Measurements from ENCODE around the gene ANXA2R. TPM values are rescaled to one million over a fixed set of nuclear protein-coding genes. Genes with fewer than 3 reads are reported as not detected.

ANXA2R gene
- total RNA-seq, 1 donor from 2014 or later, result 4.1 TPM

DNA sequence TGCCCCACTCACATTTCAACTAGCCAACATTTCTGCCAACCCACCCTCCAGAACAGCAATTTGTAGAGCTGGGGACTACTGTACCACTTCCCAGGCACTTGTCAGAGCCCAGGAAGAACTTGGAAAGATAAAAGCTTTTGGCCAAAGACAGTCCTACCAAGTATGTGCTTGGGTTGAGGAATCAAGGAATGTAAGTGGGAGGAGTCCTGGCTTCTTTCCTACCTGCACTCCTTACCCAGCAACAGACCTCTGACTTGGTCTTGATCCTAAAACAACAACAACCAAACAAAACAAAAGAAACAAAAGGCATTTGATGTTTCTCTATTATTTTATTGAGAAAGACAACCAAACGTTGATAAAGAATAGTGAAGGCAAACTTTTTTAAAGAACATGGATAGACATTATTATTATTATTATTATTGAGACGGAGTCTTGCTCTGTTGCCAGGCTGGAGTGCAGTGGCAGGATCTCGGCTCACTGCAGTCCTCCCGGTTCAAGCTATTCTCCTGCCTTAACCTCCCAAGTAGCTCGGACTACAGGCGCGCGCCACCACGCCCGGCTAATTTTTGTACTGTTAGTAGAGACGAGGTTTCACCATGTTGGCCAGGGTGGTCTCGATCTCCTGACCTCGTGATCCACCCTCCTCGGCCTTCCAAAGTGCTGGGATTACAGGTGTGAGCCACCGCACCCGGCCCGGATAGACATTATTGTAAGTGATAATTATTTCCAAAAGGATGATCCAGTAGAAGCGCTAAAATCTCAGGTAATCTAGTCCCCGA is 33.5 kb downstream of the ANXA2R start:
- DNase-seq (ENCODE audit: extremely low read depth, low read depth, low spot score), result no peak

DNA sequence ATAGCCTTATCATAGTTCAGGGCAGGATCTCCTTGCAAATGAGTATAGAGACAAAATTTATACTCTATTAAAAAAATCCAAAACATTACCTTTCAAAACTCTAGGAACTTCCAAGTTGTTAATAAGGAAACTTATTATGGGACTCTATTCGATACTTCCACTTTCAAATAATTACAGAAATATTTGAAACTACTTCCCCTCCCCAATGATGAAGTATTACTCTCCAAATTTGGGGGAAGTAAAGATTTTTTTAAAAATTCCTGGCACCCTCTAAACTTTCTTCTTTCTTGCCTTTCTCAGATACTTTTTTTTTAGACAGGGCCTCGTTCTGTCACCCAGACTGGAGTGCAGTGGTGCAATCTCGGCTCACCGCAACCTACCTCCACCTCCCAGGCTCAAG is 35.1 kb downstream of the ANXA2R start:
- no peak for DNase-seq (ENCODE audit: extremely low read depth, low read depth, low spot score)

DNA sequence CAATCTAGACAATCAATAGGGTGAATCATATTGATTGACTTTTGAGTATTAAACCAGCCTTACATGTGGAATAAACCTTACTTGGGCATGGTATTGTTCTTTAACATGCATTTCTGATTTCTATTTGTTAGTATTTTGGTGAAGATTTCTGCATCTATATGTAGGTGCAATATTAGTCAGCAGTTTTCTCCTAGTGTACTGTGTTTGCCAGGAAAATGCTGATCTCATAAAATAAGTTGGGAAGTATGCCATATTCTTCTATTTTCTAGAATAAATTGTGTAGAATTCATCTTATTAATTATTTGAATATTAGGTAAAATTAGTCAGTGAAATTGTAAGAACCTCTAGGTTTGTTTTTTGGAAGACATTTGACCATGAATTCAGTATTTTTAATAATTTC is 38.4 kb downstream of the ANXA2R start:
- no peak for DNase-seq (ENCODE audit: extremely low read depth, low read depth, low spot score)

DNA sequence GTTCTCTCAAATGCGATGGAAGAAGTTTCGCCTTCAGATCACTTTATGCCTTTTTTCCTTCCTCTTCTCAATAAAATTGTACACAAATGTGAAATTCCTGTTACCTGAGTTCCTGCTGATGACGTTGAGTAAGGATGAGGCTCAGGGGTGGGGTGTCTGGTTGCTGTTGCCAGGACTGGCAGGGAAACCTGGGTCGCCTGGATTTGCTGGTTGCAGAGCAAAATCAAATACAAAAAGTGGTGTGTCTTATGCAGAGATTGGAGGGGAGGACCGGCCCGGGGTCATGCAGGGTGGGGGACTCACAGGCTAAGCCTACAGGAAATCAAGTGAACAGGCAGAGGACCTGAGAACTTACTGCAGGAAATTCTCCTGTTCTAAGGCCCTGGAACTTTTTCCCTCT is 39.2 kb downstream of the ANXA2R start:
- DNase-seq (ENCODE audit: extremely low read depth, low read depth, low spot score), result no peak

DNA sequence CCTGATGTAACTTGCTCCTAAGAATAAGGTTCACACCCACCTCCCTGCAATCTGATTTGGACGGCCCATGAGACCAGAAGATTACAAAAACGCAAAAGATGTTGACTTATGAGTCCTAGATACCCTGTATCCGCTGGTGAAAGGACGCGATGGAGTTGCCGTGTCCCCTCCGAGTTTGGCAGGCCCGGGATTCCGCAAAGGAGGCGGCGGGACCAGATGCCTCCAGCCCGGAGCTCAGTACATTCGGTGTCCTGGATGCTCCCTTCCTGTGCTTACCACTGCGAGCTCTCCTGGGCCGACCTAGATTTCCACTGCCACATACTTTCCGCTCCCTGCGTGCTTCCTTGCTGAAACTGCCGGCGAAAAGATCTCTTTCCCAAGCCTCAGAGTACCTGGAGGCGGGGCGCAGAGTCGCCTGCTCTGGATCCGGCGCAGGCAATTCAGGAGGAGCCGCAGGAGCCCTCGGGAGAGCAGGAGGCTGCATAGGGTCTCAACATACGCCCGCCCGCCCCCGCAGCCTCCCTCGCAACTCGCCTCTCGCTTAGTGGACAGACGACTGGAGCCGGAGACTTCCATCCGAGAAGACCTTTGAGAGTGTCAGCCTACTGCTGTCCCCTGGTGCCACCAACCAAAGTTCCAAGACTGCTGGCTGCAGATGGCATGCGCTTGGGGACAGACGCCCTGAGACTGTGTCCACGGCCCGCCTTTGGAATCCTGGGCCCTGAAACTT is 39.8 kb downstream of the ANXA2R start:
- DNase-seq (ENCODE audit: extremely low read depth, low read depth, low spot score), result no peak

DNA sequence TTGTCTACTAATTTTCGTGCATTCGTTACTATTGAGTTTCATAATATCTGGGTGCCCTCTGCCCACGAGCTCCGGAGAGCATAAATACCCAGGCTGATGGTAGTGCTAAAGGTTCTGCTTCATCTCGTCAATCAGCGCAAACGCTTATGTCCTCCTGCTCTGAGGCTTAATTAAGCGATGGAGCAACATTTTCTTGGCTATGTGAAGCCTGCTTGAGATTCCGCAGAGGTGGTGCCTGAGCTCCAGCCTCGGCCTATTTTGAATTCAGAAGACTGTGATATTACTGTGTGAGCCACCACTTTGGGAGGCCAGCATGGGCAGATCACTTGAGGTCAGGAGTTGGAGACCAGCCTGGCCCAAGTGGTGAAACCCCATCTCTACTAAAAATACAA is 44.8 kb downstream of the ANXA2R start:
- DNase-seq (ENCODE audit: extremely low read depth, low read depth, low spot score), result no peak

DNA sequence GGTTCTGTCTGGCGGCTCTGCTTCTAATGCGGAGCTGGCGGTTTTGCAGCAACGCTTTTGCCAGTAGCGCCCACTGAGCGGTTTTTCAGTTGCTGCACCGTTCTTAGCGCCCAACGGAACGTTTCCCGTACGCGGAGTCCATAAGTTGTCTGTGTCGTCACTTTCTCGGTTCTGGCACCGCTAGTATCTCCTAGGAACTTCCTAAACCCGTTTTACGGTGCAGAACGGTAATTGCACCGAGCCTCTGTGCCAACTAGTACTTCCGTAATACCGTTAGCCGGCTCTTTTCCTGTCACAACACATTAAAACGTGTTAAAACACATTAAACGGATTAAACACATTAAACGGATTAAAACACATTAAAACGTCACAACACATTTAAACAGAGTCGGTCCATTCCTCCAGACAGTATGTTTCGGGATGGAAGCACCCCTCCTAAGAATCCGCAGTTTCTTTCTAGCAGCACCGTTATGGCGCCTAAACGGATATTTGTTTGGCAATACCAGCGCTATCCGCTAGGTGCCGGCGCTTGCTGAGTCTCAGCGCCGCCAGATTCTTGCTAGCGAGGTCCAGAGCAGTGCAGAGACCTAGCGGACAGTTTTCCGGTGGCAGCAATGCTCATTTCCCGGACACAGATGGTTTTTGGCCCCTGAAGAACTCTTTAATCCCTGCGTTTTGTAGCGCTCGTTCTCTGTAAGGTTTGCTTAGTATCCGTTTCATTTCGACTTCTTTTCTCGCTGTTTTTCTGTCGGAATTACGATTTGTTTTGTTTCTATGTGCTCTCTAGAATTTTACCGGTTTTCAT is 45.4 kb downstream of the ANXA2R start:
- DNase-seq (ENCODE audit: extremely low read depth, low read depth, low spot score), result no peak

DNA sequence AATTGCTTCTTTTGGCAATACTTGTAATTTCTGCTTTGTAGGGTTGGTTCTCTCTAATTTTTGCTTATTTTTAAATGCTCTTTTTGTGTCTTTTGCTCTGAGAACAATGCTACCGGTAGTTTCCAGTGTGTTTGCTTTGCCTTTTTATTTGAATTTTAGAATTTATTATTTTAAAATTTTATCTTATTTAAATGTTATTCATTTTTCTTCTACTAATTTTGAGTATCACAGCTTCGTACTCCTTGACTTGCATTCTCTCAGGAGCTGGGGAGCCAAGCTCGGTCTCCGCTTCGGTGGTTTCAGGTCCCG is 45.9 kb downstream of the ANXA2R start:
- no peak for DNase-seq (ENCODE audit: extremely low read depth, low read depth, low spot score)

DNA sequence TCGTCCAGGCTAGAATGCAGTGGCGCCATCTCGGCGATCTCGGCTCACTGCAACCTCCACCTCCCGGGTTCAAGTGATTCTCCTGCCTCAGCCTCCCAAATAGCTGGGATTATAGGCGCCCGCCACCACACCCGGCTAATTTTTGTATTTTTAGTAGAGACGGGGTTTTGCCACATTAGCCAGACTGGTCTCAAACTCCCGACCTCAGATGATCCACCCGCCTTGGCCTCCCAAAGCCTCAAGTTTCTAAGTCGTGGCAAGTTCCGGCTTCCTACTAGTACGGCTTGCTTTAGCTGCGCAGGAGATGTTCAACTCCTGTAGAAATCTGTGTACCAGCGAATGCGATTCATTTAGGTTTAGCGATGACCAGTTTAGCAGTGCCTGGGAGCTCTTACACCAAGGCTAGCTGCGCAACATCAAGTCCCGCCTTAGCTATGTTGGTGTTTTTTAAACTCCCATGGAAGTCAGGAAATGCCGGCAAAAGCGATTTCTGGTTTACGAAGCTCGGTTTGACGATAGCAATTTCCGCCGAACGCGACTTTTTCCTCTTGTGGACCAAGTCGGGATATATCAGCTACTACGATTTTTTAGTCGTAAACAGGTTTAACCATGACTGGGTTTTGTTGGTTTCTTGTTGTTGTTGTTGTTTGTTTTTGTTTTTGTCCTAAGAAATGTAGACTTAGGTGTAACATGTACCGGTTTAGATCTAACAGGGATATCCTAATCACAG is 46.4 kb downstream of the ANXA2R start:
- no peak for DNase-seq (ENCODE audit: extremely low read depth, low read depth, low spot score)

DNA sequence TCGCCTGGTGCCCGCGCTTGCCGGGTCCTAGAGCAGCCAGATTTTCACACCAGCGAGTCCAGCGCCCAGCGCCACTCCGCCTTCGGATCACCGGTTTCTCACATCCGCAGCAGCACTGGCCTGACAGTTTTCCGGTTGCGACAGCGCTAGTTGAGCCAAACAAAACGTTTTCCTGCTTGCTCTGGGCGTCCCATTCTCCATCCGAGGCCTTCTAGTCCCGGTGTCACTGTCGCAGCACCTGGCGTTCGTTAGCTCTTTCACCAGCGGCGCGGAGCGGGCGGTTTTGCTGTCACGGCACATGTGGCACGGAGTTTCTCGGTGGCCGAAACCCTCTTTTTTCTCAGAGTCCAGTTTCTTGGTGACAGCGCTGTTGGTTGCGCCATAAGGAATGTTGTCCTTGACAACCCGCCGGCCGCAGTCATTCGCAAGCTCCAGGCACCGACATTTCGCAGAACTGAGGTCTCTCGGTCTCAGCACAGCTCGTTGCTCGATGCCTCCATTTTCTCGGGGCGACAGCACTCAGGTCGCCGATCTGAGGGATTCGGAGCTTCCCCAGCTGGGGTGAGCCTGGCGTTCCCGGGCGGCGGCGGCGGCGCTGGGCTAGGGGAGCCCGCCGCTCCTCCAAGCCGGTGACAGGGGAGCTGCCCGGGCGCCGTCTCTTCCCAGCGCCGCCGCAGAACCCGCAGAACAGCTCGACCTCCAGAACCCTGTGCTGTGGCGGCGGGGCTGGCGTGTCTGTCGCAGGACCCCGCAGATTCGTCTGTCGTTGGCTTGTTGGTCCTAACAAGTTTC is 47.8 kb downstream of the ANXA2R start:
- DNase-seq (ENCODE audit: extremely low read depth, low read depth, low spot score), result no peak

DNA sequence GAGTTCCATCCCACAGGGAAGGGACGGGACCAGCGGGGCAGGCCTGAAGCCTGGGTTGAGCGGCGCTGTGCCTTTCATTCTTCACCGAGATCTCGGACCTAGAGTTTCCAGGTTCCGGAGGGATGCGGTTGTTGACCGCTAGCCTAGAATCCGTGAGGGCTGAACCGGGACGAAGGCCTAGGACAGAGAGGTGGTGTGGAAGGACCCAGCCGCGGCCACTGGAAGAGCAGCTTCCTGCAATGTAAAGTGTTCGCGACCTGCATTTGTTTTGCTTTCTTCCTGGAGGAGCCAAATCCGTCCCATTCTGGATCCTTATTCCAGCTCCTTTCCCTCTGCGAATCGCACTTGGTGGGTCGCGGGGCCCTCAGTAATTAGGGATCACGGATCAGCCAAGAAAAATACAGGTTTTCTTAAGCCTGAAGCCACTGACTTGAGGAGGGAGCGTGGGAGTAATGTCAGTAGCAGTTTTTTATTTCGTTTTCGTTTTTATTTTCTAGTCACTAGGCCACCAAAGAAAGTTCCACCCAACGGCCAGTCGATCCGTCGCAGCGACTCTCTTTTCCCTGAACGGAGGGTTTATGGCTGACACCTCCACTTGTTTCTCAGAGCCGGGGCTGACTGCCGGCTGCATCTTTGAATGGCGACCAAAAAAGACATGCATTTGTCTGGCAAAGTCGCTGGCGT is 48.6 kb downstream of the ANXA2R start:
- no peak for DNase-seq (ENCODE audit: extremely low read depth, low read depth, low spot score)

DNA sequence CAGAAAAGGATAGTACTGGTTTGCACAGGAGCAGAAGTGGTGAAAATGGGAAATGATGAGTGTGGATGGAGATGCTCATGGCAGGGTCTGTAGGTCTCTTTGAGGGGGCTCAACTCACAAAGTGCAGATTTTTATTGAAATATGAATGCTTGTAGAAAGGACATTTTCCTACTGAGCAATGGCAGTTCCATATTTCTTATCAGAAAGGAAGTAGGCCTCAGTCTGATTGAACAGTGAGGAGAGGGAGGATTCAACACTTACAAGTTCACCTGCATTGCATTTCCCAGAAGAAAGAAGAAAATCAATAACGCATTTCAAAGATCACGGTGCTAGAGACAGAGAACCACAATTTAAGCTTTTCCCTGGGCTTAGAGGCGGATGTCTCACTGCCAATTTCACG is 49.2 kb downstream of the ANXA2R start:
- no peak for DNase-seq (ENCODE audit: extremely low read depth, low read depth, low spot score)

Other genes with a start within 250 kb of the ANXA2R start
- 36.2 and 37.3 TPM in 2 replicates for gene SELENOP, start 228.4 kb downstream of the ANXA2R start, total RNA-seq
- gene ZNF131, start 80.6 kb upstream of the ANXA2R start, total RNA-seq, result 25.9 and 26.4 TPM in 2 replicates
- gene NIM1K, start 151.9 kb upstream of the ANXA2R start, total RNA-seq, result 0.05 TPM in 1 of 2 replicates, not detected in the other